AG09319 (cell line): ENCODE data around the gene AP3B1.
"Not testable (repeated sequence)": the region's sequence is repeated elsewhere in the genome, so short reads cannot be mapped to it uniquely, and the experiment has no call there.

Experiments
- DNase-seq: peaks from one replicate; pipeline ENCODE4 v3.0.0-alpha.2; 2010; ENCODE audit warnings: low read depth; ENCODE audit errors: extremely low read depth
- CTCF ChIP-seq: IDR thresholded peaks from 2 replicates; pipeline ENCODE4 v1.5.1; 2011; ENCODE audit warnings: low read depth, mild to moderate bottlenecking, inconsistent platforms, low read length, moderate library complexity

Gene AP3B1

DNA sequence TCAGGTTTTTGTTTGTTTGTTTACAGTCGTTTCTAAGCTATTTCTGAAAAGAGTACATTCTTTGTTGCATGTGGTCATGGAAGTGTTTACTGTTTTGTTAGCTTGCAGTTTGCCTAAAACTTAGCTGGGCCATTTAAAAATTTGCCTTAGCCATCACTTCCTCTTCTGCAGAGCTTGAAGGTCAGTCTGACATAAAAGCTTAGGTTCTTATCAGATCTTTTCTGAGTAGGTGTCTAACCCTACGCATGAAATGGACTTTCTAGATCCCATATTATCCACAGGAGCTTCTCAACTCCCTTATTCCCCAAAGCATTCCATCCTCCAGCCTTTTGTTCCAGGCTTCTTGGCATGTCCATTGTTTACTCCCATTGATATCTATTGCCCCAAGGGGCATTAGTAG is 90.3 kb downstream of the AP3B1 start:
- TF ChIP-seq CTCF, result no peak
- no peak for DNase-seq

DNA sequence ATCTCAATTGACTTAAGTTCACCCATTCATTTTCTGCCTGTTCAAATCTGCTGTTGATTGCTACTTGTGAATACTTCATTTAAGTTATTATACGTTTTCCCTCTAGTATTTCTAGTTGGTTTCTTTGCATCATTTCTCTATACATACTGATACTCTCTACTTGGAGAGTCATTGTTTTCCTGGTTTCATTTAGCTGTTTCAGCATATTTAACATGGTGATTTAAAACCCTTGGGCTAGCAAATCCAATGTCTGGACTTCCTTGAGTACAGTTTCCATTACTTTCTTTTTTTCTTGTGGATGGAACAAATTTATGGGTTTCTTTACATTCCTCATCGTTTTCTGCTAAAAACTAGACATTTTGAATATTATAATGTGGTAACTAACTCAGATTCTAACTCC is 90.7 kb downstream of the AP3B1 start:
- DNase-seq, result no peak
- TF ChIP-seq CTCF, result no peak

GRCh38 chr5:78190402-78190801 is 104.1 kb downstream of the AP3B1 start:
- TF ChIP-seq CTCF, result no peak
- DNase-seq, result no peak

DNA sequence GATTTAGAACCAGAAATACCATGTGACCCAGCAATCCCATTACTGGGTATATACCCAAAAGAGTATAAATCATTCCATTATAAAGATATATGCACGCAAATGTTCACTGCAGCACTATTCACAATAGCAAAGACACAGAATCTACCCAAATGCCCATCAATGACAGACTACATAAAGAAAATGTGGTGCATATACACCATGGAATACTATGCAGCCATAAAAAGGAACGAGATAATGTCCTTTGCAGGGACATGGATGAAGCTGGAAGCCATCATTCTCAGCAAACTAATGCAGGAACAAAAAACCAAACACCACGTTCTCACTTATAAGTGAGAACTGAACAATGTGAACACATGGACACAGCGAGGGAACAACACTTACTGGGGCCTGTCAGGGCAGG is 105.8 kb downstream of the AP3B1 start:
- DNase-seq, result not testable (repeated sequence)

- no peak for TF ChIP-seq CTCF
- no peak for DNase-seq
These were observed 107.3 kb downstream of the AP3B1 start for GRCh38 chr5:78187172-78187571.

- no peak for DNase-seq
- no peak for TF ChIP-seq CTCF
These were observed 111.7 kb downstream of the AP3B1 start for GRCh38 chr5:78182838-78183237.

DNA sequence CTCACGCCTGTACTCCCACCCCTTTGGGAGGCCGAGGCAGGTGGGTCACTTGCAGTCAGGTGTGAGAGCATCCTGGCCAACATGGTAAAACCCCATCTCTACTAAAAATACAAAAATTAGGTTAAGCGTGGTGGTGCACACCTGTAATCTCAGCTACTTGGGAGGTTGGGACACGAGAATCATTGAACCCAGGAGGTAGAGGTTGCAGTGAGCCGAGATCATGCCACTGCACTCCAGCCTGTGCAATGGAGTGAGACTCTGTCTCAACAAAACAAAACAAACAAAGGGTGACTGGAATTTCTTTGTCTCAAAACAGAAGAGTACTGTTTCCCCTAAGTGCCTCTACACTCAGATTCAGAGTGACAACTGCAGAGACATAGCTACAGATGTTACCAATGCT is 116.1 kb downstream of the AP3B1 start:
- DNase-seq, result no peak
- no peak for TF ChIP-seq CTCF

GRCh38 chr5:78170335-78170734 is 124.2 kb downstream of the AP3B1 start:
- not testable (repeated sequence) for DNase-seq

DNA sequence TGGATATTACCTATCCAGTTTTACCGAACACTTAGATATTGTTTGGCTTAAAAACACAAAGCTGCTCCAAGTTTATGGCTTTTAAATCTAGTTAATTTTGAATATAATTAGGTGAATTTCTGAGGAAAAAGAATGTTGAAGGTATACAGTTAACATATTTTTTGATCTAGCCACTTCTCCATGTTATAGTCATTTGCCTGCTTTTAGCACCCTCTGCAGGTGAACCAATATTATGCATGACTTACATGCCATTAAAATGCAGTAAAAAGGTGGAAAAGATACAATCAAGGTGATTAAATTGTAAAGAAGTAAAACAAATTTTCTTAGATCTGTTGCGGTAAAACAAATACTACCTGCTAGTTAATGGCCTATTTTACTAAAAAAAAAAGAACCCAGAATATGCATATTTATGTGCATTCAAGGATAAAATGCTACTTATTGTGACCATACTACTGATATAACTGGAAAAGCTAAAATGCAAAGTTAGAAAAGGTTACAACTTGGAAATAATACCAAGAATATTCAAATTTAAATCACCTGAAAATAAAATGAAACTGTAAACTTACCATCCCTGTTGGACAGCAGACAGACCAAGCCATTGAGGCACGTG is 132.1 kb downstream of the AP3B1 start:
- TF ChIP-seq CTCF, result peak; percentile 44
- DNase-seq, result no peak
